GM19397 (cell line): ENCODE data around the gene TSPEAR.
"Not testable (repeated sequence)": the region's sequence is repeated elsewhere in the genome, so short reads cannot be mapped to it uniquely, and the experiment has no call there.

Experiments
- ATAC-seq: cut with Tn5 transposase; IDR thresholded peaks from one replicate; pipeline ENCODE4 v1.9.1; 2021; ENCODE audit warnings: mild to moderate bottlenecking, moderate library complexity; ENCODE audit not compliant: unreplicated experiment

Gene TSPEAR

GRCh38 chr21:44479556-44480199 is 231.7 kb downstream of the TSPEAR start:
- ATAC-seq, result not testable (repeated sequence)

DNA sequence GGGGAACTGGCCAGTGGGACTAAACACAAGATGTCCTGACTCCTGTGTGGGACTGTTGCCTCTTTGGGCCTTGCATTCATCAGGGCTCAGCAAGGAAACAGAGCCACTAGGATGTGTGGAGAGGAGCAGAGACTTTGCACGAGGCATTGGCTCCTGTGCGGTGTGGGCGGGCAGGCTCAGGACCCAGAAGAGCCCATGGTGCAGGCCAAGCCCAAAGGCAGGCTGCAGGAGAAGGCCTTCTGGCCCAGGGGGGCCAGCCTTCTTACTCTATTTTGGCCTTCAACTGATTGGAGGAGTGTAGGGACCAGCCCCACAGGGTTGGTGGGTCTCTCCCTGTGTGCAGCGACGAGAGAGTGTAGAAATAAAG is 232.6 kb downstream of the TSPEAR start:
- ATAC-seq, result no peak

DNA sequence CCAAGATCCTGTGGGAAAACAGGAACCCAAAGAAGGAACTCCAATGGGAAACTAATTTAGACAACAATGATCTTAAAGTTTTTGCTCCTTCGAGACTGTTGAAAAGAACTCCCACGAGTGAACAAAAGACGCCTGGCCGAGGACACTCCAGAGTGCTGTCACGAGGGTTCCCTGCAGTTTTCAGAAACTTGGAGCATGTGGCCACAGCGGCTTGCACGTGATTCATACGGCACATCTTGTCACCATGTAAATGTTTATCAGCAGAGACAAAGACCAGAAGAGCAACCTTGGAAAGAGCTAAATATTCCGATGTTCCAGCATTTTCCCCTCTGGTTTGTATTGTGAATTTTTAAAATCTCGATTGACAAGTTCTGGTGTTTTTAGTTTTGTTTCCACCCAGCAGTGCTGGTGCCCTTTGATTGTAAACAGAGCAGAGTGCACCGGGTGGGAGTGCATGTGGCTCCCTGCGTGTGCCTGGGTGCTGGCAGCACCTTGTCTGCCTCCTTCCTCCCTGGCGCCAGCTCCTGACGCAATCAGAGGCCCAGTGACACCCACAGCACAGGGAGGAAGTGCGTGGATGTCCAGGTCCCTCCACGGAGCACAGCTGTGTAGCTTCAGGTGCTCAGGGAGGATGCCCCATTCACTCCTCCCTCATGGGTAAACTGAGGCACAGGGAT is 233.1 kb downstream of the TSPEAR start:
- ATAC-seq, result no peak

DNA sequence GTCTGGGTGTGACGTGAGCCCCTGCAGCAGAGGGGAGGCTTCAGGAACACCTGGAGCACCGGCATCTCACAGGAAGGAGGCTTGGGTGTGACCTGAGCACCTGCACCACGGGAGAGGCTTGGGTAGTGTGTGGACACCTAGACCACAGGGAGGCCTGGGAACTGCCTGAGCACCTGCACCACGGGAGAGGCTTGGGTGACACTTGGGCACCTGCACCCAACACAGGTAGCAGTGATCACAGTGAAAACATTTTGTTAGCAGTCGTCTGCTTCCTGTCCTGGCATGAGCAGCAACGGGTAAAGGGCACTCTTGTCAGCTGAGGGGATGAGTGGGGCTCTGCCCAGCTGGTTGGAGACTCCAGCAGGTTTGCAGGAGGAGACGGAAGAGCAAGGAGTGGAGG is 233.7 kb downstream of the TSPEAR start:
- ATAC-seq, result no peak

GRCh38 chr21:44477131-44477530 is 234.2 kb downstream of the TSPEAR start:
- no peak for ATAC-seq

DNA sequence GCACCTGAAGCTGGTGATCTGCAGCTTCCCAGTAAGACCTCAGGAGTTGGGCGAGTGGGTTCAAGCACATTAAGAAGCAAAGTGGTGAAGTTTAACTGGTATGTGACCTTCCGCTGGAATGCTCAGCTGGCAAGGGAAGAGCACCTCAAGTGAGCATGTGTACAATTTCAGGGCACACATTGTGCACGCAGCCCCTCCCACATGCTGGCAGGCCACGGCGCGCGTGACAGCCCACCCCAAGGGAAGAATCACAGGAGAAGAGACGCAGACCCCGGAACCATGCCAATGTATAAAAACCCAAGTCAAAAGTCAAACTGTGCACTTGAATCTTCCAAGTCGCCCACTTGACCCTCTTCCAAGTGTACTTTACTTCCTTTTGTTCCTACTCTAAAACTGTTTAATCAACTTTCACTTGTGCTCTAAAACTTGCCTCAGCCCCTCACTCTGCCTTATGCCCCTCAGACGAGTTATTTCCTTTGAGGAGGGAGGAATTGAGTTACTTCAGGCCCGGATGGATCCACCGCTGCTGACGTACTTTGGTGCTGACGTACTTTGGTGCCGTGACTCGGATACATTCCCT is 236.0 kb downstream of the TSPEAR start:
- no peak for ATAC-seq

DNA sequence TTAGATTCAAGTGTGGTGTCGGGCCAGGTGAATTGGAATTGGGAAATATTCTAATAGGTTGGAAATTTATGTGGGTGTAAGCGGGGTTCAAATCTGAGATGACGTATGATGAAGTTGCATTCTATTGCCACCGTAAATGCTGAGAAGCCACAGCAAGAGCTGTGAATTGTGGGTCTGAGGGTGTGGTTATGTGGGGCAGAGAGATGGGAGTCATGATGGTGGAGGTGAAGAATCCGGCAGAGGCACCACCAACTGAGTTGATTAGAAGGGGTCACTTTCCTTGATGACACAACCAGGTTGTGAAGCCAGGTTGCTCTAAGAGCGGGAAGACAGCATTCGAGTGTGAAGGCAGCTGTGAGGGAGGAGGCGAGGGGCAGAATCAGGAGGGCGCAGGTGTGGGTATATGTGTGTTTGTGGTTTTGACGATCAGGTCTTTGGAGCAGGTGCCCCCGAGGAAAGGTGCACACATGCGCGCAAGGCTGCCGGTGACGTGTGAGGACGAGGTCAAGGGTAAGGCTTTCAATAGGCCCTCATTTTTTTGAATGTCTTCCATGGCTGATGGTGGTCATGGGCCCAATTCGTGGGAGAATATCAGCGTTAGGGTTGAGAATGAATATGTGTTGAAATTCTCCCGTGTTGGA is 237.3 kb downstream of the TSPEAR start:
- no peak for ATAC-seq

- ATAC-seq, result no peak
These were observed 239.4 kb downstream of the TSPEAR start for GRCh38 chr21:44471996-44472395.

- no peak for ATAC-seq
These were observed 240.0 kb downstream of the TSPEAR start for GRCh38 chr21:44471341-44471740.

DNA sequence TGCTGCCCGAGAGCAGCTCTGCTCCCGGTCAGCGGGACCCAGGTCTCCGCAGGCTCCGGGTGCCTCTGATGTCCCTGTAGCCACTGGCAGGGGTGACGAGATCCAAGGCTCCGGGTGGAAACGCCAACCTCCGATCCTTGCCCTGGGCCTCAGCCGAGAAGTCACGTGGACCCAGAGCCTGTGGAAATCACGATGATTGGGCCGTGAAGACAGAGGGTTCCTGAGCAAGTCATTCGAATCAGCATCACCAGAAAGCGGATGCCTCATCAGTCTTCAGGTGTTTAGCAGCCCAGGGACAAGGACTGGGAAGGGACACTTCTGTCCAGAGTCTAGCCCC is 243.5 kb downstream of the TSPEAR start:
- no peak for ATAC-seq

GRCh38 chr21:44466996-44467858 is 244.1 kb downstream of the TSPEAR start:
- no peak for ATAC-seq

DNA sequence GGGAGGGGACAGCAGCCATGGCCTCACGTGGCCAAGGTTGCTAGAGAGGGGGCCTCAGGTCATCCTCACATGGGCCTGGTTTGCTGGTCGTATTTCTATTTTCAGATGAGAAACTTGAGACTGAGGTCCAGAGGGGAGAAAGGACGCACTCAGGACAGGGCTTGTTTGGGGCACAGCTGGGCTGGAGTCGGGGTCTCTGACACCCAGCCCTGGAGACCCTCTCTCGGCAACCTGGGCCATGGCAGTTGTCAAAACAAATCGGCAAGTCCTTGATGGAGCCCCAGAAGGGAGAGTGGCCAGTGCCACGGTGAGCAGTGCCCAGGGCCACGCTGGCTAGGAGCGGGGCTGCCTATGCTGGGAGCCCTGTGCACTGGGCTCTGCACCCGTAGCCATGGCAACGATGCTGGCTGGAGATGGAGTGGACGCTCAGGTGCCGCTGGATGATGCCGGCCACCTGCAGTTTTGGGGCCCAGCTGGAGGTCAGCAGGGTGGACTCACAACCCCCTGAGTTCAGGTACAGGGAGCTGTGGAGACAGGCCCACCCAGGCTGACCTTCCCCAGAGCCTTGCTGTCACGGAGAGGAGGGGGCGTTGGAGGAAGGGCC is 244.9 kb downstream of the TSPEAR start:
- no peak for ATAC-seq

DNA sequence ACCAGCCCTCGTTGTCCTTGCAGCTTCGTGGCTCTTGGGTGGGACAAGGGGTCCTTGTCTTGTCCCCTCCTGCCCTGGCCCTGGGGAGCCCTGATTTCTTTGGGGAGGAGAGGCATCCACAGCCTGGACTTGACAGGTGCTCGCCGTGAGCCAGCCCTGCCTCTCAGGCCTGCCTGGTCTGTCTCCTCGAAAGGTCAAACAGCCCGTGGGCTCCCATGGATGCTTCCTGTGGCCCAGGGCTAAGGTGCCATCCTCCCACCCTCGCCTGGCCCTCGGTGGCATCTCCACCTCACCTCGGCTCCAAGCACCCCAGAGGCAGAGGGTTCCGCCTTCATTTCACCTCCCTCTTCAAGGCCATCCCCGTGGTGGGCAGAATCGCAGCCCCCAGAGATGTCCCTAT is 247.0 kb downstream of the TSPEAR start:
- ATAC-seq, result no peak

GRCh38 chr21:44463724-44464123 is 247.6 kb downstream of the TSPEAR start:
- no peak for ATAC-seq

DNA sequence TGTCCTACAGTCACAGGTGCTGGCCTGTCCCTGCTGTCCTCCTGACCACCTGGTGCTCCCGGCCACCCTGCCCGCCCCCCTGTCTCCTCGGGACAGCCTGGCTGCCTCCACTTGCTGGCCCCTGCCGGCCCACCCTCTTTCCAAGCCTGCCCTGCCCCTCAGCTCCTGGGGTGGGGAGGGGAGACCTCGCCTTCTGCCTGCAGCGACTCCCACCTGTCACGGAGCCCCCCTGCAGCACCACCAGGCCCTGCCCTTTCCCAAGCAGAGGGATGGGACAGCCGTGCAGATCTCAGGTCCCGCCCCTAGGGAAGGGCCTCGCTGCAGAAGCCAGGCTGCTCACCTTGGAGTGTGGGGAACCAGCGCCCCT is 248.6 kb downstream of the TSPEAR start:
- no peak for ATAC-seq

GRCh38 chr21:44462086-44462833 is 249.1 kb downstream of the TSPEAR start:
- no peak for ATAC-seq

DNA sequence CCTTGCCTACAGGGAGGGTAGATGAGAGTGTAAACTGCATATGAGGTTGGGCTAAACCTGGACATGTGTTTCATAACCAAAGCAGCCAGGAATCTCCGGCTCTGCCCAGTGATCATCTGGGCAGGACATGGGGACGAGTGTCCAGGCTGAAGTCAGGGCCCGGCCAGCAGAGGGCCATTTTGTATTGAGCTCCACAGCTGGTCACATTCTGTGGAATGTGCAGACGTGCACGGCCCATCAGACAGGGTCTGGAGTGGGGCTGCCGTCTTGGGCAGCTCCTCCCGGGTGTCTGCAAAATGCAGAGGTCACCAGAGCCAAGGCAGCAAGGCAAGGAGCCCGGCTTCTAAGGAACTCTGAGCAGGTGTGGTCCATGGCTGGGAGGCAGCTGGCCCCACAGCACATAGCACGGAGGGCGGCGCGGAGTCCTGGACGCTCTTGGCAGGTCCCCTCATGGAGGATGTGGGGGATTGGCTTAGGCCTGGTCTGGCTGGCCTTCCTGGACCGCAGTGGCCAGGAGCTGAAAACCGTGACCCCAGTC is 249.8 kb downstream of the TSPEAR start:
- no peak for ATAC-seq

DNA sequence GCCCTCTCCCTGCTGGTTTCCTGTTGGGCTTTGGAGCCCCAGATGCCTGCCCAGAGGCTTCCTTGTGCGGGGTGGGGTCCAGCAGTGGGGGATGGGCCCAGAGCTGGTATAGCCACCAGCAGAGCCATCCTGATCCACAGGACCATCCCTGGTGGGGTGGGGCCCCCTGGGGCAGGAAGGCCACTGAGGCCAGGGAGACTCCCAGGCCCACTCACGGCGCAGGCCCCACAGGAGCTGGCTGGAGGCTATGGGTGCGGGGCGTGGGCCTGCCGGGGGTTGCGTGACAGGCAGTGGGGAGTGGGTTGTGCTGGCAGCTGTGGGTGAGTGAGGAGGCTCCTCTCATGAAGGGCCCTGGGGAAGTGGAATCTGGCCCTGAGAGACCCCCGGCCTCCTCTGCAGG is 250.4 kb downstream of the TSPEAR start:
- ATAC-seq, result no peak

- no peak for ATAC-seq
These were observed 251.0 kb downstream of the TSPEAR start for GRCh38 chr21:44460441-44460755.
